HG02840 (cell line): Measurements from ENCODE around the gene SHISAL2A.
A peak's percentile ranks its signal among the peaks of the same experiment; 100 is the strongest.
"Not testable (repeated sequence)": the region's sequence is repeated elsewhere in the genome, so short reads cannot be mapped to it uniquely, and the experiment has no call there.

Experiments
- ATAC-seq: cut with Tn5 transposase; IDR thresholded peaks from one replicate; pipeline ENCODE4 v1.9.1; 2021; ENCODE audit warnings: mild to moderate bottlenecking, moderate library complexity, moderate number of reproducible peaks; ENCODE audit not compliant: unreplicated experiment, low FRiP score

SHISAL2A gene

GRCh38 chr1:52680353-52680752 lies 47.4 kb downstream of the SHISAL2A start:
- ATAC-seq = no peak

DNA sequence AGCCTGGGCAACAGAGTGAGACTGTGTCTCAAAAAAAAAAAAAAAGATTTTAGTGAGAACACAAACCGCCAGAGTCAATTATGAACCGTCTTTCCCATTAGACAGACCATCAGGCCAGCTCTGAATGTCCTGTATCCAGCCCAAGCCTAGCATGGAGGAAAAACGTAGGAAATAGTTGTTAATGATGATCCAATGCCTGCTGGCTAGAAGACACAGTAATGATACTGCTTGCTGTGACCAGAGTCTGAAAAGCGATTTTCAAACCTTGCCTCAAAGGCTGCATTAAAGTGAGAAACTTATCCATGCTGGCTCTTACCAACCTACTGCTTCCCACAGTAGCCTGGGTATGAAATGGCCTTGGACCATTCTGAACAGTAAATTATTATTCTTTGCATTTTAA lies 48.2 kb downstream of the SHISAL2A start:
- no peak for ATAC-seq

DNA sequence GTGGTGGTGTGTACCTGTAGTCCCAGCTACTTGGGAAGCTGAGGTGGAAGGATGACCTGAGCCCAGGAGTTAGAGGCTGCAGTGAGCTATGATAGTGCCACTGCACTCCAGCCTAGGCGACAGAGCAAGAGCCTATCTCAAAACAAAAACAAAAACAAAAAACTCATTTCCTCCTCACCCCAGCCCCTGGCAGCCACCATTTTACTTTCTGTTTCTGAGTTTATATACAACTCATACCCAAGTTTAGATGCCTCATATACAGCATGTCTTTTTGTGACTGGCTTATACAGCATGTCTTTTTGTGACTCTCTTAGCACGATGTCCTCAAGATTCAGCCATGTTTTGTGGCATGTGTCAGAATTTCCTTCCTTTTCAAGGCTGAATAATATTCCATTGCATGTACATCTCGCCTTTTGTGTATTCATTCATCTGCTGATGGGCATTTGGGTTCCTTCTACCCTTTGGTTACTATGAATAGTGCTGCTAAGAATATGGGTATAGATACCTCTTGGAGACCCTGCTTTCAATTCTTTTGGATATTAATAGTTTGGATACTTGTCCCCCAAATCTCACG lies 50.5 kb downstream of the SHISAL2A start:
- no peak for ATAC-seq

DNA sequence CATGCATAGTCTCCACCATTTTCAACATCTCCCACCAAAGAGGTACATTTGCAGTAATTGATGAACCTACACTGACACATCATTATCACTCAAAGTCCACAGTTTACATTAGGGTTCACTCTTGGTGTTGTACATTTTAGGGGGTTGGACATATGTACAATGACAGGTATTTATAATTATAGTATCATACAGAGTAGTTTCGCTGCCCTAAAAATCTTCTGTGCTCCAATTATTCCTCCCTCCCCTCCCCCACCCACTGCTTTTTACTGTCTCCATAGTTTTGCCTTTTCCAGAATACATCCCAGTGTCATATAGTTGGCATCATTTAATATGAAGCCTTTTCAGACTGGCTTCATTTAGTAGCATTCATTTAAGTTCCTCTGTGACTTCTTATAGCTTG lies 51.6 kb downstream of the SHISAL2A start:
- no peak for ATAC-seq

DNA sequence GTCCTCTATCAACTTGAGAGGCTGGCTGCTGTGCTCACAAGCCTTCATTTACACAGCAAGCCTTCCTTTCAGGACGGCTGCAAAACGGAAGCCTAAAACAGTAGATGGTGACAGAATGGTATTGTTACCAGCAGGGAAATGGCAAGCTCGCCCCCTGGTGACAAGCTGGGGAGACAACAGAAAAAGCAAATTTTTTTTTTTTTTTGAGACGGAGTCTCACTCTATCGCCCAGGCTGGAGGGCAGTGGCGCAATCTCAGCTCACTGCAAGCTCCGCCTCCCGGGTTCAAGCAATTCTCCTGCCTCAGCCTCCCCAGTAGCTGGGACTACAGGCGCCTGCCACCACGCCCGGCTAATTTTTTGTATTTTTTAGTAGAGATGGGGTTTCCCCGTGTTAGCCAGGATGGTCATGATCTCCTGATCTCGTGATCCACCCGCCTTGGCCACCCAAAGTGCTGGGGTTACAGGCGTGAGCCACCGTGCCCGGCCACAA lies 53.3 kb downstream of the SHISAL2A start:
- ATAC-seq = peak; percentile 78

DNA sequence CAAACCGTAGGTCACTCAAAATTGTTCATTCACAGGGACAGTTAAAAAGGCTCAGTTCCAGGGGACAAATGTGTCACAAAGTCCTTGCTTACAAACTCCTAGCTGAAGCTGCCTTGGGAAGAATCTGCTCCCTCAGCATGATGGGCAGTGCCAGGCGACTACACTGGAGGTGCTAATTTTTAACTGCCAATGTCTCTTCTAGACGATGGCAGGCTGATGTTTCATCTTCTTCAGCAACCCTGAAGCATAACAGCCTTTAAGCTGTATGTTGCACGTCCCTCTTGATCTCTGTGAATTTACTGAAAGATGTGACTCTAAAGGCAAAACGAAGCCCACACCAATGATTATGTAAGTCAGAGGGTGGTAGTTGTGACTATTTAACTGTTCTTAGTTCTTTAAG lies 53.9 kb downstream of the SHISAL2A start:
- ATAC-seq = no peak

GRCh38 chr1:52691821-52692220 lies 58.9 kb downstream of the SHISAL2A start:
- ATAC-seq = no peak

- no peak for ATAC-seq
Measured at GRCh38 chr1:52692697-52693096, 59.7 kb downstream of the SHISAL2A start.

DNA sequence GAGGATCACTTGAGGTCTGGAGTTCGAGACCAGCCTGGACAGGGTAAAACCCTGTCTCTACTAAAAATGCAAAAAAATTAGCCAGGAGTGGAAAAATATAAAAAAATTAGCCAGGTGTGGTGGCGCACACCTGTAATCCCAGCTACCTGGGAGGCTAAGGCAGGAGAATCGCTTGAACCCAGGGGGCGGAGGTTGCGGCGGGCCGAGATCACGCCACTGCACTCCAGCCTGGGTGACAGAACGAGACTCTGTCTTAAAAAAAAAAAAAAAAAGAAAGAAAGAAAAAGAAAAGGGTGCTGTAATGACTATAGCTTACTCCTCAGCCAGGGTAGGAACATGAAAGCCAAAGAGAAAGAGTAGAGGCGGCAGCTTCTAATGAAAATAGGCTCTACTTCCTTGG lies 60.4 kb downstream of the SHISAL2A start:
- ATAC-seq = not testable (repeated sequence)

DNA sequence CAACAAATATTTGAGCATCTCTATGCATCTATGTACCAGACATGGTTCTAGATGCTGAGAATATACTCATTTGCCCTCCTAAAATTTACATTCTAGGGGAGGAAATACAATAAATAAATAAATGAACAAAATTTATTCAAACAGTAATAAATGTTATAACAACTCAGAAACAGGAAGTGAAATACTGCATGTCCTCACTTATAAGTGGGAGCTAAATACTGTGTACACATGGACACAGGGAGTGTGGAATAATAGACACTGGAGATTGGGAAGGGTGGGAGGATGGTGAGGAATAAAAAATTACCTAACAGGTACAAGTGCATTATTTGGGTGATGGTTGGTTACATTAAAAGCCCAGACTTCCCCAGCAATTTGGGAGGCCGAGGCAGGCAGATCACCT lies 60.9 kb downstream of the SHISAL2A start:
- no peak for ATAC-seq

DNA sequence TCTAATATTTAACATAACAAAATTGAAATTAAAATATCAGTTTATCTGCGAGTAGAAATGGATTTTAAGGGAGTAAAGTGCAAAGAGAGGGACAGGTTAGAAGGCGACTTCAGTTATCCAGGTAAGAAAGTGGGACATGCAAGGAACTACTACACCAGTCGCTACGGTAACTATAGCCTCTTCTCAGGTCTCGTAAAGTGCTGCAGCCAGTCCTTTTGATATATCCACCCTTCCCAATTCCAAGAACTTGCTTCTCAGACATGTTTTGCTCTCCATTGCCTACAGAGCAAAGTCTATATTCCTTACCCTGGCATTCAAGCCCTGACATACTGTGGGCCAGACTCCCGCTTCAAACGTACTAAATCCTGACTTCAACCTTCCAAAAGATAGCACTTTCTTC lies 62.7 kb downstream of the SHISAL2A start:
- ATAC-seq = no peak

GRCh38 chr1:52697795-52698674 lies 65.1 kb downstream of the SHISAL2A start, which contains the start of gene COA7:
COA7 (minus strand) TSS chr1:52698347; CDS start chr1:52698326, 21 bp downstream.
- ATAC-seq = peak; percentile 55

GRCh38 chr1:52702886-52703787 lies 70.2 kb downstream of the SHISAL2A start:
- peak; percentile 89 for ATAC-seq

DNA sequence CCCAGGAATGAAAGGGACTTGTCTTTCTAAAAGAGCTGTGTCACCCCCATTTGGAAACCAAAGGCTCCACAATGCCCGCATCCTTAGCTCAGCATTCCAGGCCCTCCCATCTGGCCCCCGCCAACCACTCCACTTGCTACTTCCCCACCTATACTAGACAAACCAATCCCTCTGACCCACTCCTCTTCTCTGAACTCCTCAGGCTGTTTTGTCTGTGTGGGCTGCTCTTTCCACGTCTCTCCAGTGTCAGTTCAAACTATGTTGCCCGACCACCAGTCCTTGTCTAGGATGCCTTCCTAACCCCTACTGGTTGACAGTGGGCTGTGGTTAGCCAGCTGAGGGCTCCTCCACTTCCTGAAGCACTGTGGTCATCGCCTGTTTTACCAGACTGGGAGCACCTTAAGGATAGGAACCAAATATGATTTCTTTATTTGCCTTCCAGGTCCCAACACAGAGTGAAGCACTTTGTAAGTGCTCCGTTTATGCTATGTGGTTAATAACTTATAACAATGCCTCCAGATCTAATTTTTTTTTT lies 73.2 kb downstream of the SHISAL2A start:
- ATAC-seq = no peak
